B cell (primary cell): ENCODE results near the gene RSL1D1. TPM values are rescaled to one million over a fixed set of nuclear protein-coding genes. Genes with fewer than 3 reads are reported as not detected.
A peak's percentile ranks its signal among the peaks of the same experiment; 100 is the strongest.

ENCODE experiments used
- ATAC-seq: fragments of 200-7000 bp; cut with Tn5 transposase; one replicate; pipeline ENCODE4 v1.10.0; 2021; ENCODE audit warnings: low read depth, mild to moderate bottlenecking, moderate number of reproducible peaks, moderate library complexity
- CTCF ChIA-PET: fragments of 350-600 bp; sonication (Branson Sonifier 250); formaldehyde crosslinking; loops from one replicate; lab custom pipeline; 2021; ENCODE audit warnings: antibody characterized with exemption, inconsistent platforms; lab: Charles Lee
- POLR2A ChIA-PET: fragments of 350-600 bp; sonication (Branson Sonifier 250); formaldehyde crosslinking; loops from one replicate; lab custom pipeline; 2021; ENCODE audit warnings: antibody characterized with exemption; lab: Charles Lee
- DNase-seq: peaks from one replicate; pipeline ENCODE4 v3.0.0; 2013
- H2AFZ ChIP-seq: 2 replicates; pipeline ENCODE4 v1.6.1; 2012; ENCODE audit warnings: mild to moderate bottlenecking, low read depth, low read length; ENCODE audit not compliant: insufficient read depth, poor library complexity, severe bottlenecking
- H3K27ac ChIP-seq, 2 donors: 1 replicate in 1 of 2; 2 replicates in 1 of 2; pipeline ENCODE4 v1.5.1; 2012 to 2013; ENCODE audit warnings: low read length in 2 of 2, mild to moderate bottlenecking in 2 of 2, moderate library complexity in 1 of 2
- H3K27me3 ChIP-seq, 4 experiments: fragments of 200-600 bp in 1 of 4; sonication (generic) in 1 of 4; replicated peaks in 1 of 4; 1 replicate in 2 of 4; 2 replicates in 2 of 4; pipeline versions ENCODE4 v1.6.1 to v1.7.0; 2013 to 2016; ENCODE audit warnings: low read length in 3 of 4, mild to moderate bottlenecking in 2 of 4, mixed read lengths in 1 of 4, moderate library complexity in 1 of 4; ENCODE audit not compliant: insufficient read depth in 4 of 4, control insufficient read depth in 3 of 4; ENCODE audit errors: control extremely low read depth in 1 of 4
- H3K36me3 ChIP-seq, 2 experiments: replicated peaks in 1 of 2; 1 replicate in 1 of 2; 2 replicates in 1 of 2; pipeline versions ENCODE4 v1.6.1 to v1.7.1; 2013; ENCODE audit warnings: low read length in 1 of 2; ENCODE audit not compliant: insufficient read depth in 2 of 2, control insufficient read depth in 1 of 2; ENCODE audit errors: control extremely low read depth in 1 of 2, extremely low read depth in 1 of 2
- H3K4me1 ChIP-seq, 2 donors: fragments of 200-600 bp in 1 of 2; sonication (generic) in 1 of 2; 1 replicate in 1 of 2; 2 replicates in 1 of 2; pipeline versions ENCODE4 v1.5.1 to v1.6.1; 2013 to 2017; ENCODE audit warnings: low read length in 2 of 2; ENCODE audit not compliant: control insufficient read depth in 2 of 2, insufficient read depth in 2 of 2
- H3K4me2 ChIP-seq: replicated peaks from 2 replicates; pipeline ENCODE3; 2012; ENCODE audit warnings: mild to moderate bottlenecking, low read depth, low read length; ENCODE audit not compliant: poor library complexity, severe bottlenecking
- H3K4me3 ChIP-seq, 5 experiments: fragments of 200-600 bp in 1 of 5; sonication (generic) in 1 of 5; 1 replicate in 3 of 5; 2 replicates in 2 of 5; pipeline versions ENCODE4 v1.5.1 to v1.7.0; 2011 to 2016; ENCODE audit warnings: low read length in 4 of 5, mild to moderate bottlenecking in 4 of 5, low read depth in 2 of 5, control low read depth in 1 of 5, moderate library complexity in 1 of 5; ENCODE audit not compliant: insufficient read depth in 1 of 5; ENCODE audit errors: control extremely low read depth in 1 of 5, extremely low read depth in 1 of 5
- H3K79me2 ChIP-seq: fragments of 200-600 bp; sonication (generic); one replicate; pipeline ENCODE4 v1.6.0; 2016; ENCODE audit warnings: low read length; ENCODE audit not compliant: control insufficient read depth, insufficient read depth
- H3K9ac ChIP-seq: fragments of 200-600 bp; sonication (generic); 2 replicates; pipeline ENCODE4 v1.6.1; 2017; ENCODE audit warnings: mild to moderate bottlenecking, low read length, moderate library complexity
- H3K9me3 ChIP-seq, 3 donors: one replicate each; pipeline versions ENCODE4 v1.6.1 to v1.7.1; 2013; ENCODE audit warnings: low read length in 2 of 3; ENCODE audit not compliant: control insufficient read depth in 2 of 3, insufficient read depth in 1 of 3; ENCODE audit errors: control extremely low read depth in 1 of 3
- H4K20me1 ChIP-seq: 2 replicates; pipeline ENCODE4 v1.6.0; 2012; ENCODE audit warnings: mild to moderate bottlenecking, low read length; ENCODE audit not compliant: insufficient read depth, control insufficient read depth, poor library complexity, severe bottlenecking
- H3K27ac Mint-ChIP-seq: one replicate; pipeline ENCODE4 v1.8.0; 2021; ENCODE audit warnings: mixed read lengths
- H3K27me3 Mint-ChIP-seq: one replicate; pipeline ENCODE4 v1.8.0; 2021; ENCODE audit warnings: mixed read lengths
- H3K4me1 Mint-ChIP-seq: one replicate; pipeline ENCODE4 v1.8.0; 2021; ENCODE audit warnings: mixed read lengths
- H3K4me3 Mint-ChIP-seq: one replicate; pipeline ENCODE4 v1.8.0; 2021; ENCODE audit warnings: mixed read lengths
- H3K9me3 Mint-ChIP-seq: one replicate; pipeline ENCODE4 v1.8.0; 2022; ENCODE audit warnings: mixed read lengths; ENCODE audit not compliant: insufficient read depth
- CTCF ChIP-seq: fragments of 200-600 bp; IDR thresholded peaks from one replicate; pipeline ENCODE4 v1.8.0; 2022; ENCODE audit warnings: antibody characterized with exemption, mild to moderate bottlenecking
- EZH2 ChIP-seq: IDR thresholded peaks from 2 replicates; pipeline ENCODE4 v1.6.1; 2012; ENCODE audit warnings: borderline replicate concordance, low read depth, mild to moderate bottlenecking, moderate library complexity, low read length; ENCODE audit not compliant: insufficient read depth, poor library complexity, severe bottlenecking
- WGBS: methylation state at CpG from one replicate; pipeline ENCODE4 v1.1.5; 2013; ENCODE audit warnings: missing lambda C conversion rate; ENCODE audit not compliant: insufficient coverage; 5-methylcytosine and 5-hydroxymethylcytosine counted together
- intact Hi-C: fragments of 100-400 bp; cut with micrococcal nuclease; formaldehyde crosslinking; loops from one replicate; pipeline ENCODE4 v1.10.0; 2022
- polyA plus RNA-seq: library from polyadenylated mRNA; depleted of rRNA; stranded (reverse); fragments of >200 nt; gene quantifications from 2 replicates; pipeline ENCODE4 v1.2.3, GENCODE V29; 2012
- total RNA-seq, 2 donors: library from RNA; stranded (reverse); fragments of 120-200 nt in 1 of 2; gene quantifications; 1 replicate in 1 of 2; 2 replicates in 1 of 2; pipeline versions ENCODE4 v1.2.3 to v1.2.4, GENCODE V29; 2013 to 2022

The RSL1D1 gene
- total and polyA plus RNA-seq, 2 donors (not counting 1 experiment from before 2014, with no cell fraction given): 21.1 to 167 TPM

GRCh38 chr16:11794447-11794846 lies 56.9 kb downstream of the RSL1D1 start:
- Histone ChIP-seq H4K20me1 (peaks cover 19% of the 10 kb centered on the region), H3K27me3 (no peaks in the 10 kb centered on the region), H3K79me2 (peaks cover 77% of the 10 kb centered on the region), H3K4me2 (no peak overlapping the region), H3K4me3 (no peak overlapping the region), H3K9ac (no peak overlapping the region), H3K9me3 (no peaks in the 10 kb centered on the region), H3K36me3 (peaks cover 0 to 6% of the 10 kb centered on the region in 2 experiments), H2AFZ (no peak overlapping the region), H3K27ac (peak overlapping the region in 1 of 2 donors; percentile 93), H3K4me1 (peaks cover 27 to 28% of the 10 kb centered on the region in 2 donors)
- H3K4me1 Mint-ChIP-seq: peaks cover 66% of the 10 kb centered on the region
- intact Hi-C loops: no loop called here
- 49% methylated on average over 2 of the region's 2 CpGs for WGBS
- no peak for DNase-seq
- H3K4me3 Mint-ChIP-seq: peak overlapping the region; percentile 86
- peak overlapping the region; percentile 90 for H3K27ac Mint-ChIP-seq
- ATAC-seq: no peak
- ChIA-PET CTCF (interaction anchor here (6.7 kb wide), 1 partner anchor 11 kb away, joined by 67 read pairs; no protein-coding TSS in a partner anchor), POLR2A (no interaction called here)
- H3K9me3 Mint-ChIP-seq: no peaks in the 10 kb centered on the region
- TF ChIP-seq EZH2: no peak
- no peak for TF ChIP-seq CTCF
- H3K27me3 Mint-ChIP-seq: no peaks in the 10 kb centered on the region

DNA sequence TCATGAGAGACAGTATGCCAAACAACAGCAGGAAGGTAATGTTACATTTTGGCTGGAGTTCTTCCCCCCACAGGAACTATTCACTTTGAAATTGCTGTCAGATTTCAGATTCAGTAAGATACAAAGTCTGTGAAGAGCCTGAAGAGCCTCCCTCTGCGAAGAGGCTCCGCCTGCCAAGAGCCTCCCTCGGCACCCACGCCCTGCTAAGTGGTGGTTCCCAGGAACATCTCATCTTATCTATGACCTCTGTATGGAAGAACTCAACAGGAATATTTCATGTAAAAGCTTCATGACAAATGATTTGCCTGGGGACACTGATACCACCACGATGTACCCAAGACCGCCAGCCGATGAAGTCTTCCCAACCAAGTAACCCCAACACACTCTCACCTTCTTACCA lies 57.5 kb downstream of the RSL1D1 start:
- H3K27ac Mint-ChIP-seq: peak overlapping the region; percentile 76
- Histone ChIP-seq H3K9me3 (no peaks in the 10 kb centered on the region), H3K27ac (peak overlapping the region in 1 of 2 donors; percentile 93), H3K4me3 (no peak overlapping the region), H3K4me2 (no peak overlapping the region), H3K36me3 (peaks cover 0 to 6% of the 10 kb centered on the region in 2 experiments), H3K27me3 (no peaks in the 10 kb centered on the region), H3K79me2 (peaks cover 78% of the 10 kb centered on the region), H3K9ac (no peak overlapping the region), H2AFZ (no peak overlapping the region), H4K20me1 (peaks cover 19% of the 10 kb centered on the region), H3K4me1 (peaks cover 21 to 22% of the 10 kb centered on the region in 2 donors)
- intact Hi-C loops: no loop called here
- peaks cover 62% of the 10 kb centered on the region for H3K4me1 Mint-ChIP-seq
- WGBS: 91% methylated on average over 7 of the region's 7 CpGs
- TF ChIP-seq EZH2: no peak
- no peak for TF ChIP-seq CTCF
- DNase-seq: no peak
- H3K4me3 Mint-ChIP-seq: peak overlapping the region; percentile 29
- no peak for ATAC-seq
- no peaks in the 10 kb centered on the region for H3K27me3 Mint-ChIP-seq
- CTCF ChIA-PET: interaction anchor here (0.8 kb wide), 1 partner anchor 9 kb away, joined by 3 read pairs; no protein-coding TSS in a partner anchor
- POLR2A ChIA-PET: no interaction called here
- no peaks in the 10 kb centered on the region for H3K9me3 Mint-ChIP-seq
